Right ventricle myocardium inferior (tissue), 1 donor: Measurements from ENCODE around the gene CRACR2B. TPM values are rescaled to one million over a fixed set of nuclear protein-coding genes. Genes with fewer than 3 reads are reported as not detected.

ENCODE experiments used
- ATAC-seq: fragments of 200-7000 bp; cut with Tn5 transposase; one replicate; pipeline ENCODE4 v1.9.1; 2020; ENCODE audit warnings: mild to moderate bottlenecking, moderate library complexity
- DNase-seq: peaks from one replicate; pipeline ENCODE4 v3.0.0; 2021; ENCODE audit errors: missing footprints
- intact Hi-C: fragments of 100-400 bp; cut with DNase I; formaldehyde crosslinking; loops from one replicate; pipeline ENCODE4 v1.11.0; 2022
- total RNA-seq: library from RNA; stranded (reverse); fragmentation: NEBNext Ultra II Directional; extraction: Animal tissue kit (Norgen Biotek cat#: 25700); gene quantifications from one replicate; pipeline ENCODE4 v1.2.1, GENCODE V29; 2021
- donor health status: DM: no; HTN: yes; CAD: no; lungs with severe emphysema.

The CRACR2B gene
- total RNA-seq, 1 donor from 2014 or later = 24.3 TPM

GRCh38 chr11:823441-824291 lies 4.1 kb upstream of the CRACR2B start:
- DNase-seq (peak; percentile 63), ATAC-seq (no peak)
- intact Hi-C loops = no loop called here

GRCh38 chr11:824292-824880 lies 3.3 kb upstream of the CRACR2B start:
- DNase-seq (peak; percentile 54), ATAC-seq (no peak)
- intact Hi-C loops = no loop called here

GRCh38 chr11:824942-825341 lies 2.8 kb upstream of the CRACR2B start:
- ATAC-seq = no peak
- intact Hi-C loops = no loop called here
- no peak for DNase-seq

- intact Hi-C loops = no loop called here
- ATAC-seq = no peak
- no peak for DNase-seq
These were observed 2.1 kb upstream of the CRACR2B start for GRCh38 chr11:825366-826226.

GRCh38 chr11:826227-826621 lies 1.5 kb upstream of the CRACR2B start:
- ATAC-seq (no peak), DNase-seq (no peak)
- intact Hi-C loops = no loop called here

GRCh38 chr11:826836-827145 lies 928 bp upstream of the CRACR2B start:
- DNase-seq (no peak), ATAC-seq (no peak)
- intact Hi-C loops = no loop called here

- no peak for ATAC-seq
- intact Hi-C loops = no loop called here
- peak; percentile 69 for DNase-seq
These were observed 398 bp upstream of the CRACR2B start for GRCh38 chr11:827146-827896.

- ATAC-seq = no peak
- intact Hi-C loops = no loop called here
- no peak for DNase-seq
These were observed 922 bp downstream of the CRACR2B start for GRCh38 chr11:828506-829175.

- peak; percentile 77 for DNase-seq
- intact Hi-C loops = no loop called here
- no peak for ATAC-seq
These were observed 1.6 kb downstream of the CRACR2B start for GRCh38 chr11:829176-829846.

GRCh38 chr11:829847-830294 lies 2.2 kb downstream of the CRACR2B start:
- DNase-seq = peak; percentile 69
- ATAC-seq = no peak
- intact Hi-C loops = no loop called here

GRCh38 chr11:830295-831117 lies 2.8 kb downstream of the CRACR2B start:
- DNase-seq (peak; percentile 87), ATAC-seq (peak; percentile 59)
- intact Hi-C loops = no loop called here

- DNase-seq (no peak), ATAC-seq (no peak)
- intact Hi-C loops = no loop called here
These were observed 3.6 kb downstream of the CRACR2B start for GRCh38 chr11:831118-831864.

GRCh38 chr11:831961-832528 lies 4.3 kb downstream of the CRACR2B start:
- ATAC-seq (no peak), DNase-seq (no peak)
- intact Hi-C loops = no loop called here

- DNase-seq = no peak
- intact Hi-C loops = no loop called here
These were observed 4.9 kb downstream of the CRACR2B start, which contains the start of gene CD151 for GRCh38 chr11:832529-833113. TSS of gene CD151 (plus strand) at chr11:832952. CDS start at chr11:836070, 3,118 bp downstream.

GRCh38 chr11:833114-833791 lies 5.5 kb downstream of the CRACR2B start:
- no peak for DNase-seq
- ATAC-seq = peak; percentile 13
- intact Hi-C loops = no loop called here

More at GRCh38 chr11:832529-833113, 4.9 kb downstream of the CRACR2B start, which contains the start of gene CD151:
- peak; percentile 38 for ATAC-seq
